Activated CD4-positive, alpha-beta T cell treated with anti-CD3 and anti-CD28 coated beads, Interleukin-10, Interleukin-2, amounts not matched to agents 100 ng/mL and 50 ng/mL, durations not matched to agents 16 hours and 8 hours (primary cell): ENCODE data around the gene ABCC3.
"Not testable (repeated sequence)": the region's sequence is repeated elsewhere in the genome, so short reads cannot be mapped to it uniquely, and the experiment has no call there.

Source experiments
- DNase-seq: peaks from one replicate; pipeline ENCODE4 v3.0.0-alpha.2; 2020

ABCC3 gene

DNA sequence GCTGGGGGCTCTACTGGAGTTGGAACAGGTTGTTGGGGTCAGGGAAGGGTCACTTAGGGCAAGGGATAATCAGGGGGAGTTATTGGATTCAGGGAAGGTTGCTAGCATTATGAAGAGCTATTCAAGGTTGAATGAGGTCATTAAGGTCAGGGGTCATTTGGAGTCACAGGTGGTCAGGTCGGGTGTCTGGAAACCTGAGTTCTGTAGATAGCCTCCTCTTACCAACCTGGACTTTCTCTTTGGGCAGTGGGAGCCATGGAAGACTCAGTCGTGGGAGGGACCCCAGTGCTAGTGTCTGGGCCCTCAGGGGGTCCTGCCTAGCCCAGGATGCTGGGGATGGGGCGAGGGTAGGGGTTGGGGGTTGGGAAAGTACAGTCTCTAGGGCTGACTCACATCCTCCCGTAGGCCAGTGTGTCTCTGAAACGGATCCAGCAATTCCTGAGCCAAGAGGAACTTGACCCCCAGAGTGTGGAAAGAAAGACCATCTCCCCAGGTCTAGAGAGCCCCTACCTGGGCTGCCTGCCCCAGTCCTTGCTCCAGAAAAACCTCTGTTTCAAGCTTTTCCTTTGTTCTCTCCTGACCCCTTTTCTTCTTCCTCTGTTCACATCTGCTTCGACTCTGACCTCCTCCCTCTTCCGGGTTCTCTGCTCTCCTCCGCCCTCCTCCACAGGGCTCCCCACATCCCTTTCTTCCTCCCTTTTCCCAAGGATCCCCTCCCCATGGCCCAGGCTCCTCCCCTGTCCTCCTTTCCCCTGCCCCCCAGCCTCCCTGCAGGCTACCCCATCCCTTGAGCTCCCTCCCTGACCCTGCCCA lies 33.5 kb downstream of the ABCC3 start:
- DNase-seq, result no peak

DNA sequence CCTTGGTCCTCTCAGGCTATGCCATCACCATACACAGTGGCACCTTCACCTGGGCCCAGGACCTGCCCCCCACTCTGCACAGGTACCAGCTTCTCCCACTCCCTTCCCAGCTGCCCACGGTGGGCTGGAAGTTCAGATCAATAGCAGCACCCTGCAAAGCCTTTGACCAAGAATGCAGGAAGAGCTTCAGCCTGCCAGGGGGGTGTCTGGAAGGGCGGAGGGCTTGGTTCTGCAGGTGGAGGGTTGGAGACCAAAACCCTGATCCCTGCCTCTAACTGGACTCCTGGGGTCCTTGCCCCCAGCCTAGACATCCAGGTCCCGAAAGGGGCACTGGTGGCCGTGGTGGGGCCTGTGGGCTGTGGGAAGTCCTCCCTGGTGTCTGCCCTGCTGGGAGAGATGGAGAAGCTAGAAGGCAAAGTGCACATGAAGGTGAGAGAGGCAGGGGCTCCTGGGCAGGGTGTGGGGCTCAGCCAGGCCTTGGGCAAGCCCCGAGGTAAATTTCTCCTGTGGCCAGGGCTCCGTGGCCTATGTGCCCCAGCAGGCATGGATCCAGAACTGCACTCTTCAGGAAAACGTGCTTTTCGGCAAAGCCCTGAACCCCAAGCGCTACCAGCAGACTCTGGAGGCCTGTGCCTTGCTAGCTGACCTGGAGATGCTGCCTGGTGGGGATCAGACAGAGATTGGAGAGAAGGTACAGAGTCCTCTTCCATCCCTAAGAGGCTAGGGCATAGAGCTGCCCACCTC lies 34.3 kb downstream of the ABCC3 start:
- no peak for DNase-seq

DNA sequence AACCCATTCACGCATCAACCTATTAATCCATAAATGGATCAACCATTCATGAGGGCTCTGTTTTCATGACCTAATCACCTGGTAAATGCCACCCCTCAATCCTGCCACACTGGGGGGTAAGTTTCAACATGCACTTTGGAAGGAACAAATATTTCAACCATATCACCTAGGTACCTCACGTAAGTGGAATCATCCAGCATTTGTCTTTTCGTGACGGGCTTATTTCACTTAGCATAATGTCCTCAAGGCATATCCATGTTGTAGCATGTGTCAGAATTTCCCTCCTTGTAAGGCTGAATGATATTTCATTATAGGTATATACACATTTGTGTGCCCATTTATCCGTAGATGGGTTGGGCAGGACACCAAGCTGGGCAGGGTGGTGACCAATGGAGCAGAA lies 37.4 kb downstream of the ABCC3 start:
- no peak for DNase-seq

GRCh38 chr17:50672831-50673551 lies 38.3 kb downstream of the ABCC3 start:
- DNase-seq, result no peak

- DNase-seq, result no peak
These were observed 40.5 kb downstream of the ABCC3 start for GRCh38 chr17:50675190-50675589.

GRCh38 chr17:50675627-50676026 lies 40.9 kb downstream of the ABCC3 start:
- DNase-seq, result no peak

- DNase-seq, result no peak
These were observed 41.6 kb downstream of the ABCC3 start for GRCh38 chr17:50676065-50676975.

DNA sequence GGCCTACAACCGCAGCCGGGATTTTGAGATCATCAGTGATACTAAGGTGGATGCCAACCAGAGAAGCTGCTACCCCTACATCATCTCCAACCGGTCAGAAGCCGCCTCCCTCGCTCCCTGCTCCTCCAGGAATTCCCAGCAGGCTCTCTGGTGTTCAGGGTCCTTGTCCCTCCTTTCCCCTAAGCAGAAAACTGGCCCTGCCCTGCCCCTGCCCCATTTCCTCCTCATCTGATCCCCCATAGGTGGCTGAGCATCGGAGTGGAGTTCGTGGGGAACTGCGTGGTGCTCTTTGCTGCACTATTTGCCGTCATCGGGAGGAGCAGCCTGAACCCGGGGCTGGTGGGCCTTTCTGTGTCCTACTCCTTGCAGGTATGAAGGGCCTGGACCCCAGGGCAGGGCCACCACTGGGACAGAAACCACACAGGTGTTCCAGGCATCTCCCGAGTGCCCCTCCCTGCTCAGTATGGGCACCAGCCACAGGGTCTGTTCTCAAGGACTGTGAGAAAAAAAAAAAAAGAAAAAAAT lies 43.2 kb downstream of the ABCC3 start:
- no peak for DNase-seq

- no peak for DNase-seq
These were observed 44.4 kb downstream of the ABCC3 start for GRCh38 chr17:50679008-50679544.

- DNase-seq, result no peak
These were observed 45.4 kb downstream of the ABCC3 start for GRCh38 chr17:50680126-50680525.

DNA sequence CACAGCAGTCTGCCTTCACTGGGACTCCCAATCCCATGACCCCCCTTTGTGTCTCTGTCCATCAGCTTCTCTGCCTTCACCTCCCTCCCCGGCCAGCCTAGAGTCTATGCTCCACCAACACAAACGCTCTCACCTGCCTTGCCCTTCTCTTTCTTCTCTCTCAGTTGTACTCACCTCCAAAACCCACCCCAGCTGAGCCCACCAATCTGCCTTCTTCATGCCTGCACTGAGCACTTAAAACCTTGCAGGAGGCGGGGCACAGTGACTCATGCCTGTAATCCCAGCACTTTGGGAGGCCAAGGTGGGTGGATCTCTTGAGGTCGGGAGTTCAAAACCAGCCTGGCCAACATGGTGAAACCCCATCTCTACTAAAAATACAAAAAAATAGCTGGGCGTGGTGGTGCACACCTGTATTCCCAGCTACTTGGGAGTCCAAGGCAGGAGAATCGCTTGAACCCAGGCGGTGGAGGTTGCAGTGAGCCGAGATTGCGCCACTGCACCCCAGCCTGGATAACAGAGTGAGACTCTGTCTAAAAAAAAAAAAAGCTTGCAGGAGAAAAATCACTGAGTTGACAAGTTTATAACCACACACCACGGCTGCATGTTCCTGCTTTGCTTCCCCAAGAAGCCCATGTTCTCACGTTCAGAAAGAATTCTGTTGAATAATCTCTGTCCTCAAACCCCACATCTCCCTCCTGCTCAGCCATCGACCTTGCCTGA lies 46.0 kb downstream of the ABCC3 start:
- not testable (repeated sequence) for DNase-seq

GRCh38 chr17:50681263-50682200 lies 46.9 kb downstream of the ABCC3 start:
- DNase-seq, result no peak

DNA sequence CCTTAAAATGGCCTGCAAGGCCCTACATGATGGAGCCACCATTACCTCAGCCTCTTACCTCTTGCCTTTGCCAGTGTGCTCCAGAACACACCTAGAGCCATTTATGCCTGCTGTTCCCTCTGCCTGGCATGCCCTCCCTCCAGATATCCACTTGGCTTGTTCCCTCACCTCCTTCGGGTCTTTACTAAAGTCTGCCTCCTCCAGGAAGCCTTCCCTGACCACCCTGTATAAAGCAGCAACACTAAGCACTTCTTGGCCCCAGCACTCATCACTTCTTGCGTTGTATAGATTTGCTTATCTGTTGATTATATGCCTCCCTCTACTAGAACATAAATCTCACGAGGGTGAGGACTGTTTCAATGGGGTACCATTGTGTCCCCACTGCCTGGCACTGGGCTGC lies 47.8 kb downstream of the ABCC3 start:
- no peak for DNase-seq

GRCh38 chr17:50682938-50683337 lies 48.3 kb downstream of the ABCC3 start:
- DNase-seq, result no peak

DNA sequence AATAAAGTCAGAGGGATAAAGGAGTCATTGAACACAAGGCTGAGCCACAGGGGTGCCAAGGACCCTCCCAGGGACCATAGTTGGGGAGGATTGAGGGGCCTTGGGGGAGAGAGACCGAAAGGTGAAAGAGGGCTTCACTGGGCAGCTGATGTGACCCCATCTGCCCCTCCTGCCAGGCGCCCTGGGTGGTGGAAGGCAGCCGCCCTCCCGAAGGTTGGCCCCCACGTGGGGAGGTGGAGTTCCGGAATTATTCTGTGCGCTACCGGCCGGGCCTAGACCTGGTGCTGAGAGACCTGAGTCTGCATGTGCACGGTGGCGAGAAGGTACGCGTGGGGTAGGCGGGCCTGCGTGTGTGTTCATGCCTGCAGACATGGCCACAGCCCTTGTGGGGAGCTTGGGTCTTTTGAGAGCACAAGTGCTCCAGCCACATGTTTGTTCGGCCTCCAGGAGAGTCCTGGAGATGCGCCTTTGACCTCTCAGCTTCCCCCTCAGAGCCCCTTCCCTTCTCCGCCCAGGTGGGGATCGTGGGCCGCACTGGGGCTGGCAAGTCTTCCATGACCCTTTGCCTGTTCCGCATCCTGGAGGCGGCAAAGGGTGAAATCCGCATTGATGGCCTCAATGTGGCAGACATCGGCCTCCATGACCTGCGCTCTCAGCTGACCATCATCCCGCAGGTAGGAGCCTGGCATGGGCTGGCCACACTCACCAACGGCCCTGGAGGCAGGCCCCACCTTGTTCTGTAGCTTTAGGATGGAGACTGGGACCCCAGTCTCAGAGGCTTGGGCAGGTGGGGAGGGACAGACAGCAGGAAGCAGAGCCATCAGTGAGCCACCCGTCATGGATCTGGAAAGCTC lies 49.0 kb downstream of the ABCC3 start:
- DNase-seq, result no peak

GRCh38 chr17:50684288-50684611 lies 49.6 kb downstream of the ABCC3 start:
- no peak for DNase-seq

DNA sequence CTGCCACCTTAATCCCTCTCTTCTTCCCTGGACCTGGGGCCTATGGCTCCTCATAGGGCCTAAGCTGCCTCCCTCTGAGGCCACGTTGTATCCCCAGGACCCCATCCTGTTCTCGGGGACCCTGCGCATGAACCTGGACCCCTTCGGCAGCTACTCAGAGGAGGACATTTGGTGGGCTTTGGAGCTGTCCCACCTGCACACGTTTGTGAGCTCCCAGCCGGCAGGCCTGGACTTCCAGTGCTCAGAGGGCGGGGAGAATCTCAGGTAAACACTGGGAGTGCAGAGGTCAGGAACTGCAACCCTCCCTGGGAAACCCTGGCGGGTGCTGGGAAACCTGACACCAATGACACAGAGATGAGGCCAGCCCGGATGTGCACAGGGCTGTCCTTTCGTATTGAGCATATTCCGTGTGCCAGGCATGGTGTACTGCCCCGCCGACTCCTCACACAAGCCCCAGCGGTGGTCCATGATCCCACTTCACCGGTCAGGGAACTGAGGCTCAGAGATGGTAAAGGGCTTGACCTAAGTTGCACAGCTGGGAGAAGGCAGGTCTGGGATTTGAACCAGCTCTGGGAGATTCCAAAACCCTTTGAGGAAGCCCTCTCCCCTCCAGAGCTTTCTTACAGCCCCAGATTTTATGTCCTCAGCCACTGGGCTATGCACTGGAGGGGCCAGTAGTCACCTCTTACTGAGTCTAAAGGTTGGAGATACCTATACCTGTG lies 50.1 kb downstream of the ABCC3 start:
- no peak for DNase-seq

DNA sequence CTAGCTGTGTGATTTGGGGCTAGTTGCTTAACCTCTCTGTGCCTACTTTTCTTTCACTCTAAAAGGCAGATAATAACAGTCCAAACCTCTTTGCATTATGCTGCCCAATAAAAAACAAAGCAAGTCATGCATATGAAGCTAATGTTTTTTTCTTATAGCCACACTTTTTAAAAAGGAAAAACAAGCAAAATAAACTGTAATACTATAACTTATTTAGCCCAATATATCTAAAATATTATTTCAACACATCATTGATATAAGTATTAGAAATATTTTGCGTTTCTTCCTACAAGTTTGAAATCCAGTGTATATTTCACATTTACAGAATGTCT lies 50.6 kb downstream of the ABCC3 start:
- DNase-seq, result no peak
